ENCODE data around the gene CERS4. TPM values are rescaled to one million over a fixed set of nuclear protein-coding genes. Genes with fewer than 3 reads are reported as not detected.
"Not testable (repeated sequence)": the region's sequence is repeated elsewhere in the genome, so short reads cannot be mapped to it uniquely, and the experiment has no call there.

Gene CERS4
- total RNA-seq, 4 donors from 2014 or later: 21.0 to 51.7 (median 29.2) TPM

GRCh38 chr19:8213827-8214672 lies 4.9 kb downstream of the CERS4 start:
- TF ChIP-seq POLR2AphosphoS5 (IDR thresholded peaks at IDR 0.05) (no peak), EP300 (IDR thresholded peaks at IDR 0.05) (no peak), CTCF (IDR thresholded peaks at IDR 0.05) (no peak), POLR2A (IDR thresholded peaks at IDR 0.05; ENCODE audit: low read depth) (no peak)
- H3K36me3 ChIP-seq: peaks cover 0 to 15% (median 6%) of the 10 kb centered on the region in 4 donors
- H3K4me3 ChIP-seq: no peak overlapping the region
- intact Hi-C loops (cut with DNase I): no loop called here
- peaks cover 8 to 30% (median 22%) of the 10 kb centered on the region in 4 donors for H3K4me1 ChIP-seq
- no peak overlapping the region for H3K27ac ChIP-seq (replicated peaks in 1 of 4)
- no peaks in the 10 kb centered on the region for H3K27me3 ChIP-seq
- no peak for DNase-seq (ENCODE audit: extremely low spot score)
- WGBS: 88% methylated on average over 5 of the region's 5 CpGs
- H3K9me3 ChIP-seq: no peaks in the 10 kb centered on the region

DNA sequence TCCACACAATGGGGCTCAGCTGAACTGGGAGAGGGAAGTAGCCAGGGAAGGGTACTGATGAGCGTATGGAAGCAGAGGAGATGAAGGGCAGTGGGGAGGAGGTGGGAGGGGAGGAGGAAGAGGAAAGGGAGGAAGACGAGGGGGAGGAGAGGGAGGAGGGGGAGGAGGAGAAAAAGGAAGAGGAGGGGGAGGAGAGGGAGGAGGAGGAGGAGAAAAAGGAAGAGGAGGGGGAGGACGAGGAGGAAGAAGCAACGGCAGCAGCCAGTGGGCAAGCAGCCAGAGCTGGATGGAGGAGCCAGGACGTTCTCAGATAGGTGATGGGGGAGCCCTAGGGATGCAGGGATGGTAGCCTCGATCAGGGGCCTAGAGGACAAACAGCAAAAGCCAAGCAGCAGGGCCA lies 5.6 kb downstream of the CERS4 start:
- no peak for DNase-seq (ENCODE audit: extremely low spot score)
- peaks cover 8 to 28% (median 19%) of the 10 kb centered on the region in 4 donors for H3K4me1 ChIP-seq
- 34% methylated on average over 6 of the region's 6 CpGs for WGBS
- no peaks in the 10 kb centered on the region for H3K9me3 ChIP-seq
- H3K27me3 ChIP-seq: no peaks in the 10 kb centered on the region
- H3K36me3 ChIP-seq: peaks cover 0 to 20% (median 6%) of the 10 kb centered on the region in 4 donors
- no peak overlapping the region for H3K27ac ChIP-seq (replicated peaks in 1 of 4)
- intact Hi-C loops (cut with DNase I): no loop called here
- TF ChIP-seq EP300 (IDR thresholded peaks at IDR 0.05) (no peak), POLR2AphosphoS5 (IDR thresholded peaks at IDR 0.05) (no peak), CTCF (IDR thresholded peaks at IDR 0.05) (no peak), POLR2A (IDR thresholded peaks at IDR 0.05; ENCODE audit: low read depth) (no peak)
- no peak overlapping the region for H3K4me3 ChIP-seq

DNA sequence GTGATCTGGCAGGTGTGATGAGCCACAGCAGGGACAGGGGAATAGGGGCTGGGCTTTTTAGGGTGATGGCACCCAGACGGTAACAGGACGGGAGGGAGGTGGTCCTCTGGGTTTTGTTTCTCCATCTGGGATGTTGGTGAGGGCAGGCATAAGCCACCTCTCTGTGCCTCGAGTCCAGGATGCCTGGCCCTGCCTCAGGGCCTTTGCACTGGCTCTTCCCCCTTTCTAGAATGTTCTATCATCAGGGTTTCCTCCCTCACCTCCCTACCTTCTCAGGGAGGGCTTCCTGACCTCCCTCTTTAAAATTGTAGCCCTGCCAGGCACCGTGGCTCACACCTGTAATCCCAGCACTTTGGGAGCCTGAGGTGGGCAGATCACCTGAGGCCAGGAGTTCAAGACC lies 6.6 kb downstream of the CERS4 start:
- Histone ChIP-seq H3K36me3 (peaks cover 0 to 20% (median 6%) of the 10 kb centered on the region in 4 donors), H3K4me3 (no peak overlapping the region), H3K9me3 (no peaks in the 10 kb centered on the region), H3K4me1 (peaks cover 2 to 19% (median 9%) of the 10 kb centered on the region in 4 donors), H3K27me3 (no peaks in the 10 kb centered on the region), H3K27ac (replicated peaks in 1 of 4) (no peak overlapping the region)
- intact Hi-C loops (cut with DNase I): no loop called here
- WGBS: 93% methylated on average over 4 of the region's 4 CpGs
- no peak for DNase-seq (ENCODE audit: extremely low spot score)
- TF ChIP-seq POLR2AphosphoS5 (IDR thresholded peaks at IDR 0.05) (no peak), EP300 (IDR thresholded peaks at IDR 0.05) (no peak), CTCF (IDR thresholded peaks at IDR 0.05) (no peak), POLR2A (IDR thresholded peaks at IDR 0.05; ENCODE audit: low read depth) (no peak)

- Histone ChIP-seq H3K4me1 (peaks cover 0 to 13% (median 3%) of the 10 kb centered on the region in 4 donors), H3K4me3 (no peak overlapping the region), H3K9me3 (no peaks in the 10 kb centered on the region), H3K36me3 (peaks cover 0 to 20% (median 6%) of the 10 kb centered on the region in 4 donors), H3K27me3 (no peaks in the 10 kb centered on the region), H3K27ac (replicated peaks in 1 of 4) (no peak overlapping the region)
- 95% methylated on average over 2 of the region's 2 CpGs for WGBS
- intact Hi-C loops (cut with DNase I): no loop called here
- TF ChIP-seq POLR2AphosphoS5 (IDR thresholded peaks at IDR 0.05) (no peak), POLR2A (IDR thresholded peaks at IDR 0.05; ENCODE audit: low read depth) (no peak), EP300 (IDR thresholded peaks at IDR 0.05) (no peak), CTCF (IDR thresholded peaks at IDR 0.05) (no peak)
- no peak for DNase-seq (ENCODE audit: extremely low spot score)
These were observed 7.2 kb downstream of the CERS4 start for GRCh38 chr19:8216357-8216756.

- H3K4me3 ChIP-seq; H3K9me3 ChIP-seq; H3K27me3 ChIP-seq; H3K27ac ChIP-seq (replicated peaks in 1 of 4); intact Hi-C loops (cut with DNase I); DNase-seq (ENCODE audit: extremely low spot score): not testable (repeated sequence)
- Histone ChIP-seq H3K4me1 (peaks cover 0 to 10% (median 2%) of the 10 kb centered on the region in 4 donors), H3K36me3 (peaks cover 0 to 20% (median 6%) of the 10 kb centered on the region in 4 donors)
- 88% methylated on average over 6 of the region's 7 CpGs for WGBS
These were observed 9.0 kb downstream of the CERS4 start for GRCh38 chr19:8218127-8218526.

All from esophagus muscularis mucosa (tissue), 4 donors.